ENCODE data around the gene BIRC7.
A peak's percentile ranks its signal among the peaks of the same experiment; 100 is the strongest.
"Not testable (repeated sequence)": the region's sequence is repeated elsewhere in the genome, so short reads cannot be mapped to it uniquely, and the experiment has no call there.

BIRC7 gene

GRCh38 chr20:63208346-63208909, 27.3 kb upstream of the BIRC7 start:
- no peak for DNase-seq

- no peak for DNase-seq
These were observed 25.6 kb upstream of the BIRC7 start for GRCh38 chr20:63210011-63210605.

GRCh38 chr20:63212393-63212730, 23.3 kb upstream of the BIRC7 start:
- no peak for DNase-seq

GRCh38 chr20:63212792-63213191, 22.9 kb upstream of the BIRC7 start:
- no peak for DNase-seq

GRCh38 chr20:63214514-63214913, 21.2 kb upstream of the BIRC7 start:
- DNase-seq, result no peak

GRCh38 chr20:63215101-63216040, 20.3 kb upstream of the BIRC7 start:
- no peak for DNase-seq

GRCh38 chr20:63216041-63216848, 19.5 kb upstream of the BIRC7 start, which contains the start of gene YTHDF1:
Gene YTHDF1 (minus strand): TSS chr20:63216131. CDS start chr20:63215892, 239 bp downstream.
- DNase-seq, result peak; percentile 92

- no peak for DNase-seq
These were observed 18.7 kb upstream of the BIRC7 start for GRCh38 chr20:63216849-63217471.

GRCh38 chr20:63217706-63218105, 18.0 kb upstream of the BIRC7 start:
- DNase-seq, result no peak

- no peak for DNase-seq
These were observed 16.8 kb upstream of the BIRC7 start for GRCh38 chr20:63218701-63219446.

GRCh38 chr20:63219447-63219821, 16.3 kb upstream of the BIRC7 start:
- DNase-seq, result no peak

GRCh38 chr20:63219866-63220521, 15.7 kb upstream of the BIRC7 start:
- DNase-seq, result no peak

- no peak for DNase-seq
These were observed 14.9 kb upstream of the BIRC7 start for GRCh38 chr20:63220696-63221399.

GRCh38 chr20:63221400-63222053, 14.2 kb upstream of the BIRC7 start:
- not testable (repeated sequence) for DNase-seq

- DNase-seq, result no peak
These were observed 13.2 kb upstream of the BIRC7 start for GRCh38 chr20:63222541-63222940.

GRCh38 chr20:63223121-63223825, 12.4 kb upstream of the BIRC7 start:
- DNase-seq, result peak; percentile 39

GRCh38 chr20:63223826-63224207, 11.9 kb upstream of the BIRC7 start:
- DNase-seq, result no peak

GRCh38 chr20:63224412-63225081, 11.2 kb upstream of the BIRC7 start:
- DNase-seq, result no peak

- DNase-seq, result no peak
These were observed 10.6 kb upstream of the BIRC7 start for GRCh38 chr20:63225082-63225454.
